ENCODE results near the gene PRPSAP1. TPM values are rescaled to one million over a fixed set of nuclear protein-coding genes. Genes with fewer than 3 reads are reported as not detected.

PRPSAP1 gene
- total RNA-seq, 1 experiment from 2014 or later: 47.8 TPM

- DNase-seq (peak; percentile 88), ATAC-seq (peak; percentile 39)
- no peaks in the 10 kb centered on the region for H3K36me3 ChIP-seq (ENCODE audit: low read depth, low read length)
- no peaks in the 10 kb centered on the region for H3K9me2 ChIP-seq (replicated peaks; ENCODE audit: low read length)
- no peak overlapping the region for H3K4me3 ChIP-seq (ENCODE audit: low read length)
- H3K4me1 ChIP-seq (ENCODE audit: insufficient read depth, low read length): peaks cover 13% of the 10 kb centered on the region
- peak overlapping the region; percentile 2; the same call in 1 of the 2 replicates for H3K4me2 ChIP-seq (ENCODE audit: low read length)
- ChIA-PET CTCF (no interaction called here), POLR2A (ENCODE audit: unreplicated experiment) (no interaction called here)
- intact Hi-C loops (cut with micrococcal nuclease): loop anchor here (10.0 kb wide), 1 partner anchor 372 kb away; the partner anchor contains the start of gene MRPL38
- H3K27ac ChIP-seq (ENCODE audit: low read length): peak overlapping the region; percentile 61
- H3F3A ChIP-seq (ENCODE audit: low read length, unreplicated experiment): no peaks in the 10 kb centered on the region
- TF ChIP-seq EZH2phosphoT487 (IDR thresholded peaks at IDR 0.05; ENCODE audit: borderline replicate concordance, low read length): no peak
- TF ChIP-seq, protein P1, sequence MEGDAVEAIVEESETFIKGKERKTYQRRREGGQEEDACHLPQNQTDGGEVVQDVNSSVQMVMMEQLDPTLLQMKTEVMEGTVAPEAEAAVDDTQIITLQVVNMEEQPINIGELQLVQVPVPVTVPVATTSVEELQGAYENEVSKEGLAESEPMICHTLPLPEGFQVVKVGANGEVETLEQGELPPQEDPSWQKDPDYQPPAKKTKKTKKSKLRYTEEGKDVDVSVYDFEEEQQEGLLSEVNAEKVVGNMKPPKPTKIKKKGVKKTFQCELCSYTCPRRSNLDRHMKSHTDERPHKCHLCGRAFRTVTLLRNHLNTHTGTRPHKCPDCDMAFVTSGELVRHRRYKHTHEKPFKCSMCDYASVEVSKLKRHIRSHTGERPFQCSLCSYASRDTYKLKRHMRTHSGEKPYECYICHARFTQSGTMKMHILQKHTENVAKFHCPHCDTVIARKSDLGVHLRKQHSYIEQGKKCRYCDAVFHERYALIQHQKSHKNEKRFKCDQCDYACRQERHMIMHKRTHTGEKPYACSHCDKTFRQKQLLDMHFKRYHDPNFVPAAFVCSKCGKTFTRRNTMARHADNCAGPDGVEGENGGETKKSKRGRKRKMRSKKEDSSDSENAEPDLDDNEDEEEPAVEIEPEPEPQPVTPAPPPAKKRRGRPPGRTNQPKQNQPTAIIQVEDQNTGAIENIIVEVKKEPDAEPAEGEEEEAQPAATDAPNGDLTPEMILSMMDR (conservative IDR thresholded peaks at IDR 0.05; ENCODE audit: low read depth, low read length): no peak
- no peak for TF ChIP-seq EZH2 (IDR thresholded peaks at IDR 0.05; ENCODE audit: low read length, unreplicated experiment)
- BruUV-seq (replicated peaks): no TSS peak
- no peaks in the 10 kb centered on the region for H3K79me2 ChIP-seq (ENCODE audit: low read length)
- H3K9me3 ChIP-seq (ENCODE audit: low read length): no peaks in the 10 kb centered on the region
- H4K20me1 ChIP-seq (ENCODE audit: low read length): no peaks in the 10 kb centered on the region
- peak overlapping the region; percentile 40; the same call in 1 of the 2 replicates for H2AFZ ChIP-seq (ENCODE audit: low read length)
- no peaks in the 10 kb centered on the region for H3K27me3 ChIP-seq (ENCODE audit: low read length)
- peak overlapping the region; percentile 3; the same call in 1 of the 2 replicates for H3K9ac ChIP-seq (ENCODE audit: low read length)
Measured at GRCh38 chr17:76276461-76277299, 77.0 kb downstream of the PRPSAP1 start.

DNA sequence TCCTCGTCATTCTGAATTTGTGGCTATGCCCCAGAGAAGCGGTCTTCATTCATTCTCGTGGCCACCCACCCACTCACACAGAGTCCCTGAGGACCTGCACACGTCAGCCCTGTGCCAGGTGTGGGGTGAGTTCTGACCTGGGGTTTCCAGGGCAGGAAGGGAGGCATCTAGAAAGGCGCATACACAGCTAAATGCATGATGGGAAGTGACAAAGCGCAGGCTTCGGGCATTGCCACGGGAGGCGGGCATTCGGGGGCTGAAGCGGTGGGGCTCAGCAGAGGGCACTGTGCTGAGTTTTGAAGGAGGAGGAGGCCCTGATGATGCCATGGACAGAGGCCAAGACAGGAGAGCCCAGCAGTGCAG, 77.7 kb downstream of the PRPSAP1 start:
- BruUV-seq (replicated peaks): no TSS peak
- Histone ChIP-seq H3K9me2 (replicated peaks; ENCODE audit: low read length) (no peaks in the 10 kb centered on the region), H3K9me3 (ENCODE audit: low read length) (no peaks in the 10 kb centered on the region), H3K4me2 (ENCODE audit: low read length) (no peak overlapping the region), H3K9ac (ENCODE audit: low read length) (no peak overlapping the region), H3K36me3 (ENCODE audit: low read depth, low read length) (no peaks in the 10 kb centered on the region), H3F3A (ENCODE audit: low read length, unreplicated experiment) (no peaks in the 10 kb centered on the region), H3K79me2 (ENCODE audit: low read length) (no peaks in the 10 kb centered on the region), H4K20me1 (ENCODE audit: low read length) (no peaks in the 10 kb centered on the region), H3K27me3 (ENCODE audit: low read length) (no peaks in the 10 kb centered on the region), H3K4me3 (ENCODE audit: low read length) (no peak overlapping the region), H3K27ac (ENCODE audit: low read length) (no peak overlapping the region), H2AFZ (ENCODE audit: low read length) (no peak overlapping the region), H3K4me1 (ENCODE audit: insufficient read depth, low read length) (peaks cover 13% of the 10 kb centered on the region)
- ATAC-seq (no peak), DNase-seq (no peak)
- TF ChIP-seq, protein P1 (conservative IDR thresholded peaks at IDR 0.05; ENCODE audit: low read depth, low read length): peak; percentile 22; the same call in 1 of the 2 replicates
- no peak for TF ChIP-seq EZH2phosphoT487 (IDR thresholded peaks at IDR 0.05; ENCODE audit: borderline replicate concordance, low read length)
- ChIA-PET POLR2A (ENCODE audit: unreplicated experiment) (no interaction called here), CTCF (no interaction called here)
- intact Hi-C loops (cut with micrococcal nuclease): loop anchor here (10.0 kb wide), 1 partner anchor 371 kb away; the partner anchor contains the start of gene MRPL38

Measured in PC-3 (cell line).